Right hindlimb (tissue), 1 donor: ENCODE measurements around the gene ARL5C.

ENCODE experiments used
- DNase-seq: peaks from one replicate; pipeline ENCODE4 v3.0.0-alpha.2; 2018

The ARL5C gene

DNA sequence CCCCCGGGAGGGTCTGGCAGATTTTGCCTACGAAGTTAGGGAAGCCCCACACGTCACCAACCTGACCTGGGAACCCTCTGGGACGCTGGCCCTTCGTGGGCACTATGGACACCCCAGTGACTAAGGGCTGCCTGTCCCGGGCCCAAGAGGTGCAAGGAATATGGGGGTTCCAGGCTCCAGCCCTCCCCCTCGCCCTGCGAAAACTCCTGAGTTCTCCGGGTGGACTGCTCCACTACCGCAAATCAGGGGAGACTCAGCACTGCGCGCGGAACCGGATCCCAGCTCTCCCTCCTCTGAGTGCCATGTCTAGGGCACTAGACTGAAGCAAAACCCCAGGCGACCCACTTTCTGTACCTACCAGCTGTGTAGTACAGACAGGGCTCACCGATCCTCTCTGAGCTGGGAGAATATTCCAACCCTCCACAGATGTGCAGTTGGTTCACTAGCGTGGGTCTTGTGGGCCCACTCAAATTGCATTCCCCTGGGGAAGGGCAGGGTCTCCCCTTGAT, at the start of gene ARL5C:
ARL5C (minus strand) TSS at position 321 of the 509 bp plus-strand sequence. CDS start 401 bp downstream, outside the sequence.
- no peak for DNase-seq

GRCh38 chr17:39213852-39214251, 47.9 kb upstream of the ARL5C start:
- no peak for DNase-seq

DNA sequence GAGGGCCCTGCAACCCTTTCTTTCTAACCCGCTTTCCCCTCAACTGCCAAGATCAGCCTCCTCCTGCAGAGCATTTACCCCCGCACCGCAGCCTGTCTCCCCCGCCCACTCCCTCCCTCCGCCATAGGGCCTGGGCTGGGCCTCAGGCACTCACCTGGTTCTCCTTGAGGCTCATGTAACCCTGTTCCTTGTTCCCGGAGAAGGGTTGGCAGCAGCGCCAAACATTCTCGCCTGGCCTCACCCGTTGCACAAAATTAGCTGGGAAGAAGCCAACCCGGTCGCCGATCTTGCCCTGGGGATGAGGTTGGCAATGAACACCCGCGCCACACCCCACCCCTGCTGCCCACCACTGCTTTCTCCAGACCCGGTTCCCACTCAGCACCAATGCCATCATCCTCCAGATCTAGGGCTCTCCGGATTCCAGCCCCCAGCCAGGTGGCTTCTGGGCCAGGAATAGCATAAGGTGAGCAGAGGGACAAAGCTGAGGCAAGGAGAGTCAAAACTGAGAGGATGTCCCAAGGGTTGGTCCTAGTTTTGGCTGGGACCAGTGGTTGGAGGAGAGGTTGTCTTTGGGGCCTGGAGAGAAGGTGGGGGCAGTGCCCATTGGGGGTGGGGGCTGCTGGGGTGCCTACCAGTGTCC, 47.0 kb upstream of the ARL5C start:
- DNase-seq, result no peak

DNA sequence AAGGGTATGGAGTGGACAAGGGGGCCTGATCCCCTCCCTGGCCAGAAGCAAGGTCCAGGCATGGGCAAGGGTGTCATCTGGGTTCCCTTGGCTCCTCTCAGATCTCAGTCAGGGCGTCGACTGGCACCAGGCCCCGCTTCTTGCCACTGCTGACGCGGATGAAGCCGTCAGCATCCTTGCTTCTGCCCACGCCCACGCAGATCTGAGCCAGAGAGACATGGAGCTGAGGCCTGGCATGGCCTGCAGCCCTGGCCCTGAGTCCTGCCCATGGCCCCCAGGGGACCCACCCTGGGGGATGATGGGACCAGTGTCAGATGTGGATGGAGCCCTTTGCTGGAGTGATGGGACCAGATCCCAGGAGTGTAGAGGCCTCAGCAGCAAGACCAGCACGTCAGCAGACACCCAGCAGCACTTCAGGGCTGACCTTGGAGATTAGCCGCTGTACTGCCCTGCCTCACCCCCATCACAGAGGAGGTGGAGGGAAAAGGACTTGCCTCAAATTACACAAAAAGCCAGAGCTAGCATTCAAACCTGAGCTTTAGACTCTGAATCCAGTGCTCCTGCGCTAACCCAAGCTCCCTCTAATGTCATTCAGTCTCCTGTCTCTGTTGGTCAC, 46.3 kb upstream of the ARL5C start:
- no peak for DNase-seq

- DNase-seq, result no peak
Measured at GRCh38 chr17:39210093-39210434, 44.1 kb upstream of the ARL5C start.

GRCh38 chr17:39209317-39210092, 43.5 kb upstream of the ARL5C start:
- peak; percentile 84 for DNase-seq

- no peak for DNase-seq
Measured at GRCh38 chr17:39208893-39209292, 42.9 kb upstream of the ARL5C start.

DNA sequence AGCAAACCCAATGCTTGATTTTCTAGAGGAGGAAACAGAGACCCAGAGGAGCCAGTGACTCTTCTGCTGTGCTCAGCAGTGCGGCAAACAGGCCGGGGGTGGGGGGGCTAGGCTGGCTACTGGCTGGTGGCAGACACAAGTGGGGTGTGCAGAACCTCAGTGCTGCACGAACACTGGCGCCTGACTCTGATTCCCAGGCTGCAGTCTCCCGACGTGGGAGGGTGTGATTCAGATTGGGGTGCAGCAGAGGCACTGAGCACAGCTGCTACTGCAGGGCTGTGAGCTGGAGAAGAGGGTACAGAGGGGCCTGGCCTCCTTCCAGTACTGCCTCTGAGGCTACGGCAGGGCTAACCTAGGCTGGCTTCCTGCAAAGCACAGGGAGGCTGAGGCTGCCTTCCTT, 42.2 kb upstream of the ARL5C start:
- DNase-seq, result no peak

DNA sequence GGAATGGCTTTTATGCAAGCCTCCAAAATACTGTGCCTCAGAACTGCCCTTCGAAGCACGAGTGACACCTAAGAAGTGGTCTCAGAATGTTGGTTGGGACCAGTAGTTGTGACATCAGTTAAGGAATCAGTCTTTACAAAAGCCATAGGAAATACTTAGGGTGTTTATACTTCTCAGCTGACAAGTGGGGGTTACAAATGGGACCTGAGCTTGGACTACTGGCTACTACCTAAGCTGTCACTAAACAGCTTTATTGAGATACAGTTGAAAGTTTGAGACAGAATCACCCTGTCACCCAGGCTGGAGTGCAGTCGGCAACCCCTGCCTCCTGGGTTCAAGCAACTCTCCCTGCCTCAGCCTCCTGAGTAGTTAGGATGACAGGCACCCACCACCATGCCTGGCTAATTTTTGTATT, 39.2 kb upstream of the ARL5C start:
- DNase-seq, result no peak

DNA sequence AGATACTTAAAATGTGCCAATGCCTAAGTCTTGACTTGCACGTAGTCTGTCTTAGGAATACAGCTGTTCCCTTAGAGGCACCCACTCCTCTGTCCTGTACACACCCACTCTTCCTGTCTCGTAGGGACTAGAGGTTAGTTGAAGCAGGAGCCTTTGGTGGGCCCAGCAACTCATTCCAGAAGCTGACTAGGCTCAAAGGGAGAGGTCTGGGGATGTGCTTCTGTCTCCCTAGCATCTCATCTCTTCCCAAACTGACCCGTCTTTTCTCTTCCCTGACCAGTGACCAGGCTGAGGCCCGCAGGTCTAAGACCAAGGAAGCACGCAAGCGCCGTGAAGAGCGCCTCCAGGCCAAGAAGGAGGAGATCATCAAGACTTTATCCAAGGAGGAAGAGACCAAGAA, 38.3 kb upstream of the ARL5C start:
- DNase-seq, result no peak

DNA sequence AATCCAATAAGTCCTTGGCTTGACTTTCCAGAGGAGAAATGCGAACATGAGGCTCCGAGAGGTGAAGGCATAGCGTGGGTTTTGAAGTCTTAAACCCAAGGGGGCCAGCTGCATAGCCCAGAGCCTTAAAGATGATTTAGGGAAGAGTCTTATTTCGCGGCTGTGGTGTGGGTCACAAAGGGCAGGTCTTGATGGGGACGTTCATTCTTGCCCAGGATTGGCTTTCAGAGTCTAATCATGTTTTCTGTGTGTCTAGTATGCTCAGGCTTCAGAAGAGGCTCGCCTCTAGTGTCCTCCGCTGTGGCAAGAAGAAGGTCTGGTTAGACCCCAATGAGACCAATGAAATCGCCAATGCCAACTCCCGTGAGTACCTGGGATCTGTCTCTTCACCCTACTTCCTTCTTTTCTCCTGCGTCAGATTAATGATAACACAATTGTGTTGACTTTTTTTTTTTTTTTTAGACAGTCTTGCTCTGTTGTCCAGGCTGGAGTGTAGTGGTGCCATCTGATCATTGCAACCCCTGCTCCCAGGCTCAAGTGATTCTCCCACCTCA, 35.1 kb upstream of the ARL5C start:
- DNase-seq, result no peak

- peak; percentile 85 for DNase-seq
Measured at GRCh38 chr17:39200070-39200879, 34.3 kb upstream of the ARL5C start, which contains the start of gene RPL19. Gene RPL19 (plus strand): TSS chr17:39200283. CDS start chr17:39200345, 62 bp downstream.

DNA sequence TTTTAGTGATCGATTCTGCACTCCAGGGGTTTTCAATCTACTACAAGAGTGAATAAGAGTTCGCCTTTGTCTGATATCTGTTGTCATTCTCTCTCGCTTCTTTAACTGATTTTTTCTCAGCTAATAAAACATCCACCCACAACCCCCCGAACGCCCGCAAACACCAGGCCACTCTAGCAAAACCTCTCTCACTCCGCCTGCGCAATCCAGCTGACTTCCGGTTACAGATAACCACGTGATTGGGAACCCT, 33.8 kb upstream of the ARL5C start:
- DNase-seq, result peak; percentile 92

DNA sequence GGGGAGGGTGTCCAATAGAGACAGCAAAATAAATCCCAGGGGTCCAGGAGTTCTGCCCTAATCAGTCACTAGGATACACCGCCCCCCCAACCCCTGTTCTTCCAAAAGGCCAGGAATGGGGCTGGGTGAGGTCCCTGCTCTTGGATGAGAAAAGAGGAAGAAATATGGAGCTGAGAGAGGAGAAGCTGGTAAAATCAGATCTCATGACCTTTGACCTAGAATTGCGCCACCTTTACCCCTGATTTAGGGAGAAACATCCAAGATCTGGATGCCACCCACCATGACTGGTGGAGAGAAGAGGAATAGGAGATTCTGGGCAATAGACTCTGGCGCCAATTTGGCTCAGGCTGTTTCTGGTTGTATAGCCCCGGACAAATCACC, 32.2 kb upstream of the ARL5C start:
- DNase-seq, result no peak

DNA sequence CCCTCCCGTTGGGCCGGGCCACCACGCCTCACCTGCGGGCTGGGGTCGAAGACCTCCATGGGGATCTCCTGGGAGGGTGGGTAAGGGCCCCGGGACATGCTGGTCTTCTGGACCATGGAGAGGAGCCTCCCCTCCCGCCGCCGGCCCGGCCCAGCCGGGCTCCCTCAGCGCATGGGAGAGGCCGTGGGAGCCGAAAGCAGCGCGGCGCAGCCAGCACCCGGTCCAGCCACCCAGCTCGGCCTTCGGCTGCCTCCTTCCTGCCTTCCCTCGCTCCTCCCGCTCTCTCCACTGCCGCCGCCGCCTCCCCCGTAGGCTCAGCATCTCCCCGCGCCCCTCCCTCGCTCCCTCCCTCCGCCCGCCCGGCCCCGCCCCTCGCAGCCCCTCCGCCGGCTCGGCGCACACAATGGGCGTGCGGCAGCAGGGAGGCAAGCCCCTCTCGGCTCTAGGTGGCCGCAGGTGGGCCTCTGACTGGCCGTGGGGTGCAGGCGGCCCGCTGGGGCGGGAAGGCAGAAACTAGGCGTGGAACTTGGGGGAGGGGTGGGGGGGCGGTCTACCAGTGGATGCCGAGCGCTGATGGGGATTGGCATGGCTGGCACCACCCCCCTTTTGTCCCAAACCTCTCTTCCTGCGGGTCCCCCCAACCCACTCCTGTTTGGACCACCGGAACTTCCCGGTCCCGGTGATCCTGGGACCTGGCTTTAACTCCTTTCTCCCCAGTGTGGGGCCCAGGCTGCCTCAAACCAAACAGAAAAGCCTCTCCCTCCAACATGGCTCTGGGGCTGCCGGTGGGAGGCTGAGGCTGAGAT, 31.6 kb upstream of the ARL5C start, which contains the start of gene CACNB1:
CACNB1 (minus strand) TSS at position 290 of the 806 bp plus-strand sequence; CDS start at position 116, 174 bp downstream.
- DNase-seq, result peak; percentile 91

- DNase-seq, result peak; percentile 67
Measured at GRCh38 chr17:39196808-39197291, 30.9 kb upstream of the ARL5C start.

DNA sequence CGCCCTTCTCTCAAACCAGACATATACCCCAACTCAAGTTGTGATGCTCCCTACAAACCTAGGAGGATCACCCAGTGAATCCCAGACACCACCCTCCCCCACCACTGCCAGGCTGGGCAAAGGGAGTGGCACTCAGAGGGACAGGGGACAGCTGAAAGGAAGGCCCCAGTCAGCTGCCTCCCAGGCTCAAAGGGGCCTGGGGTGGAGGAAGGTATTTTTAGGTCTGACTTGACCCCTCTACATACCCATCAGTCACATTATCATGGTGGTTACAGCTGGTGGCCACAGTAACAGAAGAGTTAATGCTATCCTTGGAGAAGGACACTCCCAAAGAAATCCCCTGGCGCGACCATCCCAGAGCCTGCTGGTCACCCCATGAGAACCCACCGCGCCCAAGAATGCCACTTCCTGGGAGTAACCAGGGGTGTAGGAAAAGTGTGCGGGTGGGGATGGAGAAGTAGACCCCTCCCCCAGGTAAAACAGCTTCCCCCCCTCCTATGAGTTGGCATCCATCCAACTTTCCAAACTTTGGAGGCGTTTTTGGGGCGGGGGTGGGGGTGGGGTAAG, 30.4 kb upstream of the ARL5C start:
- DNase-seq, result peak; percentile 61

DNA sequence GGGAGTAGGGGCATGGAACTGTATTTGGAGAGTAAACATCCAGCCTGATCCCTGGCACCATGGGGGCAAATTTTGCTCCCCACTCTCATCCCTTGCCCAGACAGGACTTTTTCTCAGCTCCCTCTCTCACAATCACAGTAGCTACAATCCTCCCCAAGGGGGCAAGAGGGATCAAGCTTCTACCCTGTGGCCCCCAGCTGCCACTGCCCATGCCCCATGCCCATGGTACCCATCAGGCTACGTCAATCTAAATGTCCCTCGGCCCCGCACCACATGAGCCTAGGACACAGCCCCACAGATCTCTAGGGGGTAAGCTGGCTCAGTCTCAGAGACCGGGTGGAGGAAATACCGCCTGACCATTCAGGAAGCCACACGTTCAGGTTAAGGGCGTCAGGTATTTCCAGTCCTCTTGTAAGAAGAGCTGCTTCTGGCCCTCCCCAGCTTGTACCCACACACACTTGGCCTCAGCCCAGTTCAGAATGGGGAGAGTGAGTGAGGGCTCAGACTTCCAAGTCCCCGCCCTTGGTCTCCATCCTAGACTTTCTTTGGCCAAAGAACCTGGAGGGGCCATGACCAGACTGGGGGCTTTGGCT, 29.7 kb upstream of the ARL5C start:
- DNase-seq, result peak; percentile 71

DNA sequence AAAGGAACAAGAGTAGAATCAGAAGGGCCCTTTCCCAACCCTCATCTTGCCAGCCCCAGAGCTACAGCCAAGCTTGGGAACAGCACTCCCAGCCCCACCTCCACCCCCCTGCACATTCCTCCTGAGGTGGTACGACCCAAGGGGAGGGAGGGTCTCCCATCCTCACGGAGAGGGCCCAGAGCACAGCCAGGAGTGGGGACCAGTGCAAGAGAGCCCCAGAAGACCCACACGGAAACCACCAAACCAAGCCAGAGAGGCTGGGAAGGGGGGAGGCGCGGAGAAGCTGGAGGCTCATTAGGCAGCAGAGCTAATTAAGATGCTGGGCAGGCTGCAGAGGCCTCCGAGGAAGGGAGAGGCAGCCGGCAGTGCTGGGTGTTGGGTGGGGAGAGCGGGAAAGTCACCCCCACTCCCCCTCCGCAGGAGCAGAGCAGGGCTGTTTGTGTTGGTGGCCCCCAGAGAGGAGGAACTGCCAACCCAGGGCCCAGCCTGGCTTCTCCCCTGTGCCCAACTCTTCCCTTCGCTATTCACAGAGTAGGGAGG, 29.1 kb upstream of the ARL5C start:
- DNase-seq, result no peak
